ENCODE data around the gene ZG16B.

The ZG16B gene

DNA sequence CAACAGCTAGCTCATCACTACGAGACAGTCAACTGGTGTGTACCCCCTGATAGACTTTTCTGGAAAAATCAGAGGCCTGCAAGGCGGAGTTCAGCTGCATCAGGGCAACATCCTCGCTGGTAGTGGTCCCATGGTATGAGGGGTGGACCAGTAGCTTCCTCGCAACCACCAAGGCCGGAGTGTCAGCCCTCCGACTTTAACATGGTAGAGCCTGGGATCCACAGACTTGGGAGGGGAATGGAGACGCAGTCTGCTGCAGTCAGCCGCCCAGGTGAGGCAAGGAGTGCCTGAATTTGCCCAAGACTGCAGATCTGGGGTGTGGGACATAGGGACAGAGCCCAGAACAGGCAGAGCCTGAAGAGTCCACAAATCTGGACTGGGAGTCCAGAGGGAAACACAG, 13.4 kb downstream of the ZG16B start:
- DNase-seq (ENCODE audit: low read depth in 2 of 2) = no peak

DNA sequence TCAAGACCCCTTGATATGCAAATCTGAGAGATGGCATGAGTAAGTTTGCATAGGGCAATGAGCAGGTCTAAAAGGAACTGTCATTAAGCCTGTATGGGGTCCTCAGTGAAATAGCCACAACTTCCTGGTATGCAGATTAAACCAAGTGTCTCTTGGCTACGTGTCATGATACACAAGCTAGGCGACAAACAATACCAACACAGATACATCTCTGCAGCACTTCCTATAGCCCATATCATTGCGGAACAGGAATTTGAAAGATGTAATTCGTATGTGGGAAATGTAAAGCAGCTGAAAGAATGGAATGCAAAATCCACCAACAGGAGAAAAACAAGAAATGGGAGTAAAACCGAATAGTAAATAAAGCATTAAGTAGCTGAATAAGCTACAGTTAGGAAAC, 15.0 kb downstream of the ZG16B start:
- DNase-seq (ENCODE audit: low read depth in 2 of 2) = no peak

DNA sequence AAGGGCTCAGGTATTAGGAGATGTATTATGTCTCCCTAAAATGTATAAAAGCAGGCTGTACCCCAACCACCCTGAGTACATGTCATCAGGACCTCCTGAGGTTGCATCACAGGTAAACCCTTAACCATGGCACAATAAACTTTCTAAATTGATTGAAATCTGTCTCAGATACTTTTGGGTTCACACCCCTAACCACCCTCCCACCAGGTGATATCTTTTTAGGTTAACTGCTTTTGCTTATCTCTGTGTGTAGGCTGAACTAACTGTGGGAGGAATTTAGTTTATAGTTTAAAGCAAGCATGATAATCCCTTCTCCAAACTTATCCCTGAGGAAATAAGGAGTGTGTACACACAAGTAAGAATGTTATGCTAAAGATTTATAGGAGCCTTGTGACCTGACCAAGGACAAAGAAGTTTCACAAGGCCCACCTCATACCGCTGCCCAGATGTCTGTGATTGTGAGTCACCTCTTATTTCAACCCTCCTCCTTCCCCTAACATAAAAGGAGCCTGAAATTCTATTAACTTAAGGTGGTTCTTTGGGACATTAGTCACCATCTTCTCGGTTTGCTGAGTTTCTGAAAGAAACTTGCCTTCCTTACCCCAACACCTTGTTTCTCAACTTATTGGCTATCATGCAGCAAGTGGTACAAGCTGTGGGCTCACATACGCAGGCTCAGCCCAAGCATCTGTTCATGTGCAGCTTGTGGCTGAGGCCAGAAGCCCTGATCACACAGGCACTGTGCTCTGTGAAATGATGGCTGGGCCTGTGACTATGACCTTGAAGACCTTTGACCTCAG, 16.6 kb downstream of the ZG16B start:
- no peak for DNase-seq (ENCODE audit: low read depth in 2 of 2)

DNA sequence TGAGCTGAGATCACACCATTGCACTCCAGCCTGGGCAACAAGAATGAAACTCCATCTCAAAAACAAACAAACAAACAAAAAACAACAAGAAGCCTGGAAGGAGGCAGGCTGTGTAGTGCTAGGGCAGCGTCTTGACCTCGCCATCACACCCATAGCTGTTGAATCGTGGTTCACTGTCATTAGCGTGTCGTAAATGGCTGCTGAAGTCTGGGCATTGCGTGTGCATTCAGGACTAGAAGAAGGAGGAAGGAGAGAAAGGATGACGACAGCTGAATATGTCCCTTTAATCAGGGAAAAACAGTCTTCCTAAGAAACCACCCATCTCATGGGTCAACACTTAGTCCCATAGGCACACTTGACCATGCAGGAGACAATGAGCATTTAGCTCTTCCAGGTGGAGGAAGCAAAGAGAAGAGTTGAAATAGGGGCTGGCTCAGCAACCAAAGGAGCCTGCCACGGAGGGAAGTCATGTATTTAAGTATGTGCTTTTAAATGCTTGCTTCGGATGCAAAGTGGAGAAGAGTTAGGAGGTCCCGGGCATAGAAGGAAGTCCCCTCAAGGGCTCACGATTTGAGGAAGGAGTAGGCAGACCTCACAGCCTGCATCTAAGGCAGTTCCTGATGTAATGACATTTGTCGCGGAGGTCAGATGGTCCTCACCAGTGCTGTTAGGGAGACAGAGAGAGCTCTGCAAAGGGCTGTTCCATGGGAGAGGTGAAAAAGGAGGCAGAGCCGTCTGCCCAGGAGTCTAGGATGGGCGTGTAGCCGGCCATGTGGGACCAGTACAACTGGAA, 19.0 kb downstream of the ZG16B start:
- no peak for DNase-seq (ENCODE audit: low read depth in 2 of 2)

DNA sequence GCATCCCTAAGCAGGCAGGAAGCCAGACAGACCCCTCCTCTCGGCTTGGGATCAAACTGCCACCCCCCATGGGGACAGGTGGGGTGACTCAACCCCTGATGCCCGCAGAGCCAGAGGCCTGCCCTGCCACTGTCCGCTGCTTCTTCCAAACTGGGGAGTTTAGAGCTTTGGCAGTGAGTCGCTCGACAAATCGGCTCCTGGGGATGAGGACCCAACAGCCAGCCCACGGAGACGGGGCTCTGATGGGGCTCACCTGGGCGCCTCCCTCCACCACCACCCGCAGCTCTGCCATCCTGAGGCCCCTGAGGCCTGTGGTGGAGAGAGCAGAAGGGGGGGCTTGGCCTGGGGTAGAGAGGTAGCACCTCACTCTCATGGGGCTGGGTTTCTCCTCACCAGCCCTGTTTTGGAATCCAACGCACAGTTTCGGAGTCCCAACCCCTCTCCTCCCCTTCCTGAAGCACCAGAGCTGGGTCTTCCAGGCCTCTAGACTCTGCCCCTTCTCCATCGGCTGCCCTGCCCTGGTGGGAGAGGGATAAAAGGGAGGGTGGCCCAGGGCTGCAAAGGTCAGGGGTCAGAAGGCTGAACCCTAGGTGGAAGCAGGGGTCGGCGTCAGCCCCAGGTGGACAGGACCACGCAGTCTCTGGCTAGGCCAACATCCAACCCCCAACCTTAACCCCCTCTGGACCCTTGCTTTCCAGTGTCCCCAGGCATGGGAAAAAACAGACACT, 22.1 kb downstream of the ZG16B start:
- DNase-seq (ENCODE audit: low read depth in 2 of 2) = no peak

DNA sequence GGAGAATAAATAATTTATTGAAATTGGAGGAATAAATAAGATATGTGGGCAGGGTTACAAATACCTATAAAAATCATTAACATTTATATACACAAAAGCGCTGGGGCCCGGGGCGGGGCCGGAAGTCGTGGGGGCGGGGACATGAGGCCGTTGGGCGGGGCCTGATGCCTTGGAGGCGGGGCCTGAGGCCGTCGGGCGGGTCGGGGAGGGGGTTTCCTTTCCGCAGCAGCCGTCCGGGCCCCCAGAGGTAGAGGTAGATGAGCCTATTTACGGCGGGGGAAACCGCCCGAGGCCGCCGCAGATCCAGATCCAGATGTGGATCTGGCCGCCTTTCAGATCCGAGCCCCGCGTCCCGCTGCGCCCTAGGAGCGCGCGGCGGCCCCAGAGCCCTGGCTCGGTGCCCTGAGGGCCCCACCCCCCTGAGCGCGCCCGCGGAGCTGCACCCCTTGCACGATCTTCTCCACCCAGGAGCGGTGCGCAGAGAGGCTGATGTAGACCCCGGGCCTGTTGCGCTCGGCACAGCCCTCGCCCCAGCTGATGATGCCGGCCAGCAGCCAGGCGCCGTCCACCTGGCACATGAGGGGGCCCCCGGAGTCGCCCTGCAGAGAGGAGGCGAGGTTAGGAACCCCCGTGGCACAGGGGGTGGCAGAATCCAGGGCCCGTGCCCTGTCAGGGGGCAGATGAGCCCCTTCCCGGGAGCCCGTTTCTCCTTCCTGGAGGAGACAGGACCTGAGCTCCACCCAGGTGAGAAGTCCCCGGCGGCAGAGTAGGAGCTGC, 22.8 kb downstream of the ZG16B start:
- no peak for DNase-seq (ENCODE audit: low read depth in 2 of 2)

DNA sequence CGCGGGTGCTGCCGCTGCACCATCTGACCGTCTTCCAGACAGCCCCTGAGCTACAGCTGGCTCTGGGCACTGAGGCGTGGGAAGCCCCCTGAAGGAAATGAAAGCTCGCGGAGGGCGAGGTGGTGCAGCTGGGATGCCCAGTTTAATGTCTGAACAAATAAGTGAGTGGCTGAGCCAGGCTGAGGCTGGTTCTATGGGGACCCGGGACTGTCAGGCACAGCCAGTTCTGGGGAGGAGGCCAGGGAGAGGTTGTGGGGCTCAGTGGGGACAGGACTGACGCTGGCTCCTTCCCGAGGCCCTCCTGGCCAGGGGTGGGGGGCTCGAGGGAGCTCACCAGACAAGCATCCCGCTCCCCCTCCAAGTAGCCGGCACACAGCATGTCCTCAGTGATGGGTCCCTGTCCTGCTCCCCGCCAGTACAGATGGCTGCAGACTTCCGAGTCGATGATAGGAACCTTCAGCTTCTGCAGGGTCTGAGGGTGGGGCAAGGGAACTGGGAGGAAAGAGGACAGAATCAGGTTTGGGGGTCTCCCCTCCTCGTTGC, 23.5 kb downstream of the ZG16B start:
- DNase-seq (ENCODE audit: low read depth in 2 of 2) = no peak

DNA sequence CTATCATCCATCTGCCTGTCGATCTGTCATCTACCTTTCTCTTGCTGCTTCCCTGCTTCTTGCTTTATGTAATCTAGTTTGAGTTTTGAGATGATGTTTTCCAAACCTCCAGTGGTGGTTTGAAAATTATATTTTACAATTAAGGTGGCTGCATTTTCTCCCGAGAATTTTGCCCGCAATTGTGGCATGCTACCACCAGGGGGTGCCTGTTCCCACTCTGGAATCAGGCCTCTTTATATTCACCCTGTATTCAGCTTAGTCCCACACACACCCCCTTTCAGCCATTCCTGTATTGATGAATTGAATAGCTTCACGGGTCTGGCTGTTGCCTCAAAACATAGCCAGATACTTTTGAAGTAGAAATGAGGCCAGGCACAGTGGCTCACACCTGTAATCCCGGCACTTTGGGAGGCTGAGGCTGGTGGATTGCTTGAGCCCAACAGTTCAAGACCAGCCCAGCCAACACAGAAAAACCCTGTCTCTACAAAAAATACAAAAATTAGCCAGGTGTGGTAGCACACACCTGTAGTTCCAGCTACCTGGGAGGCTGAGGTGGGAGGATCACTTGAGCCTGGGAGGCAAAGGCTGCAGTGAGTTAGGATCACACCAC, 24.7 kb downstream of the ZG16B start:
- DNase-seq (ENCODE audit: low read depth in 2 of 2) = no peak

DNA sequence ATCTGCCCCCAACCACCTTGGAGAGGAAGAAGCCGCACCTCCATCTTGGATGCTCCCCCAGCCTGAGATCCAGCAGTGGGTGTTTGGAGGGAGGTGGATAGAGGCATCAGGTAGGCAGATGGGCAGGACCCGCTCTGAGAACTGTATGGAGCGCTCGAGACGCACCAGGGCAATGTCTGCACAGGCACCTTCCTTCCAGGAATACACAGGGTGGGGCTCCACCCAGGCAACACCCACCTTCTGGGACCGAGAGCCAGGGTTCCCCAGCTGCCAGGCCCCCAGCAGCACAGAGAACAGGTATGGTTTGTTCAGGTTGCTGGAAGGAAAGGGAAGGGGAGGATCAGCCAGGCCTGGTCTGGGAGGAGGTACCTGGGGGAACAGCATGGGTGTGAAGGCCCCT, 25.4 kb downstream of the ZG16B start:
- no peak for DNase-seq (ENCODE audit: low read depth in 2 of 2)

DNA sequence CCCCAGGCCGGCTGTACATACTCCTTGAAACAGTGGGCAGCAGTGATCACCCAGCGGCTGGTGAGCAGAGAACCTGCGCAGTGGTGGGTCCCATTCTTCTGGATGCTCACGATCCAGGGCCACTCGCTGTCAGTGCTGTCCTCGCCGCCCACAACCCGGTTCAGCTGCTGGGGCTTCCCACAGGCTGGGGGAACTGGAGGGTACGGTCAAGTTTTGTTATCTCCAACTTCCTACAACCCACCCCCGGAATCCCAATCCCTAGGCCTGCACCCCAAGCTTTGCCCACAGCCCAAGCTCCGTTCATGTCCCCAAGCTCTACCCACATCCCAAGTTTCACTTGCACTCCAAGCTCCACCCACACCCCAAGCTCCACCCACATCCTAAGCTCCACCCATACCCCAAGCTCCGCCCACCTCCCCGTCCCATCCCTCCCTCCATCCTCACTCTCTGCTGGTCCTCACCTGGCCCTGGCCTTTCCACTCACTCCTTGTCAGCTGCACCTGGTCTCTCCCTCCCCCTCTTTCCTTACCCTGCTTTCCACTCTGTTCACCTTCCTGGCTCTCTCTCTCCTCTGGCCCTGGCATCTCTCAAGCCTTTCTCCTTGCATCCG, 26.1 kb downstream of the ZG16B start:
- DNase-seq (ENCODE audit: low read depth in 2 of 2) = no peak

DNA sequence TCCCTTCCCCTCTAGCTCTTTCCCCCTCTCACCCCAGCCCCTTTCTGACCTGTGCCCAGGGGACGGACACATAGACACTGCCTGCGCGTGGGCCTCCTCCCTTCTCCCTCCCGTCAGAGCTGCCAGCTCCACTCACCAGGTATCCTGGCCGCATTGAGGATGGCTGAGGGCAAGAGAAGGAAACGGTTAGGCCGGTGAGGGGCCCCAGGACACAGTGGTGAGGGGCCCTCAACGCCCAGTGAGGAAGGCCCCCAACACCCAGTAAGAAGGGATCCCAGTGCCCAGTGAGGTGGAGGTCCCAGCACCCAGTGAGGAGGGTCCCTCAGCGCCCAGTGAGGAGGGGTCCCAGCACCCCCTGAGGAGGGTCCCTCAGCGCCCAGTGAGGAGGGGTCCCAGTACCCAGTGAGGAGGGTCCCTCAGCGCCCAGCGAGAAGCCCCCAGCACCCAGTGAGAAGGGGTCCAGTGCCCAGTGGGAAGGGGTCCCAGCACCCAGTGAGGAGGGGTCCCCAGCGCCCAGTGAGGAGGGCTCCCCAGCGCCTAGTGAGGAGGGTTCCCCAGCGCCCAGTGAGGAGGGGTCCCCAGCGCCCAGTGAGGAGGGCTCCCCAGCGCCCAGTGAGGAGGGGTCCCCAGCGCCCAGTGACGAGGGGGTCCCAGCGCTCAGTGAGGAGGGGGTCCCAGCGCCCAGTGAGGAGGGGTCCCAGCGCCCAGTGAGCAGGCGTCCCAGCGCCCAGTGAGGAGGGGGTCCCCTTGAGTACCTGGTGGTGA, 26.8 kb downstream of the ZG16B start:
- no peak for DNase-seq (ENCODE audit: low read depth in 2 of 2)

DNA sequence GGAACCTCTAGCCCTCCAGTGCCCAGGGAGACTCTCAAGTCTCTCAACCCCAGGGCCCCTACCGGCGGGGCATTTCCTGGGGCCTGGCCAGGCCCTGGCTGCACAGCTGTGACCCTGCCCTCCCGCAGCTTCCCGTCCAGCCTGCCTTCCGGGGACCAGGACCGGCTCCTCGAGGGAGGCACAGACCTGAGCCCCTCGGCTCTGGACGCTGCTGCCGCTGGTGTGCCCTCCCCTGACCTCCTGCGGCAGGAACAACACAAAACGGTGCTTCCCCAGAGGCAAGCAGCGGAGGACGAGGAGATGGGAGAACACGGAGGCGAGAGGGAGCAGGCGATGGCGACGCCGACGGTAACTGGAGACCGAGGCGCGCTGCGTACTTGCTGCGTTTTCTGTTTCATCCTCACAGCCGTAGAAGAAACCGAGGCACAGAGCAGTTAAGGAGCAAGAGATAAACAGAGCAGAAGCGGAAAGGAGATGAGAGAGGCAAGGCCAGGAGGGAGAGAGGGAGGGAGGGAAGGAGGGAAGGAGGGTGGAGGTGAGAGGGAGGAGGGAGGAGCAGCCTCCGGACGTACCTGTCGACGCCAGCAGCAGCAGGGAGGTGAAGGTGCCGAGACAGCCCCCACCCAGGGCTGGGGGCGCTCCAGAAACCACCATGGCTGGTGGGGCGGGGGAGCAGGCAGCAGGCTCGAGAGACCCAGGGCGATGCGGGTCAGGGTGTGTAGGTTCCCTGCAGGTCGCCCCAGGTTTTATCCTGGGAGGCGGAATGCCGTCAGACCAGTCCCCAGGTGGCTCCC, 27.5 kb downstream of the ZG16B start, which contains the start of gene PRSS22:
TSS of gene PRSS22 (minus strand) at position 720 of the 794 bp plus-strand sequence. CDS start at position 654, 66 bp downstream.
- DNase-seq (ENCODE audit: low read depth in 2 of 2) = no peak

DNA sequence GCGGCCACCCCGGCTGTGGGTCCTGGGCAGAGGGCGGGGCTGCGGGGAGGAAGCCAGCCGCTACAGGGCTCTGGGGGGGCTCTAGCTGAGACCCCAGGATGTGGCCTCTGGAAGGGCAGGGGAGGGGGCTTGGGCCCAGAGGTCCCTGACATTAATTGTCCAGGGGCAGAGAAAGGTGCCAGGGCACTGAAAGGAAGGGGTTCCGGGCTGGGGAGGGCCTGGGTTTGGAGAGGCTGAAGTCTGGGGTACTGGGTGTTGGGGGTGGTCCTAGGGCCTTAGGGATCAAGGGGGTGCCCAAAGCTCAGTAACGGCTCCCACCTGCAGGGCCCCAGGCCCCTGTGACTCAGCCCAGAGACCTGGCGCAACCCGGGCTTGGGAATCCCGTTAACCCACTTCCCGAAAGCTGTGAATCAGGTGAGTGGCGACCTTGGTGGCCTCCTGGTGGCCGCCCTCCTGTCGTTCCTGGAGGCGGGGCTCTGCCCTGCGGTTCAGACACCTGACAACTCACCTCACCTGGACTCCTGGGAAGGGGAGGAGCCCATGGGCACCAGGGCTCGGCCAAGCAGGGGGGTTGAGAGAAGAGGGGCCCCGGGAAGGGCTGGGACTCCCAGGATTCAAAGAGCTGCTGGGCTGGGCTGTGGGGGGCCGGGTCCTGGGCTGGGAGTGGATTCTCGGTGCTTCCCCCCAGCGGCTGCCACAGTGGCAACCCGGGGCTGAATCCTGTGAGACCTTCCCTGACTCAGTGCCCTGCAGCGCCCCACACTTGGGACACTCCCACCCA, 28.3 kb downstream of the ZG16B start:
- no peak for DNase-seq (ENCODE audit: low read depth in 2 of 2)

DNA sequence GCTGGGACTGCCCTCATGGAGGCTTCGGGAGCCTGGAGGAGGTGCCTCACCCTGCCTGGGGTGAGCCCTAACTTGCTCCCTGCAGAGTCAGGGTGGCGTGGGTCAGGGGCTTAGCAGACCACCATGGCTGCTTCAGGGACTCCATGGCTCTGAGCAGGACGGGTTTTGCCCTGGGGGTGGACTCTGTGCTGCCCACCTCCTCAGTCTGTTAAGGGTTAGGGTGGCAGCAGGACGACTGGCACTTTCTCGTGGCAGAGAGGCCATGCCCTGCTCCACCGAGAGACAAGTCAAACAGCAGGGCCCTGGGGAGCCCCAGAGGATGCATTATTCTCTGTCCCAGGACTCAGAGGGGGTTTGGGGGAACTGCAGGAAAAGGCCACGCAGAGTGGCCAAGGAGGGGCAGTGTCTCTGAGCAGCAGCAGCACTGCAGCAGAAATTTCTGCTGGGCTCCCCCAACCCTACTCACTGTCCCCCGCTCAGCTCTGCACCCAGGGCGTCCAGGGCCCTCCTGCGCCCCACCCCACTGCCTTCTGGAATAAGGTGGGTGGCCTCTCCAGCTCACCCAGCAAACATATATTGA, 29.7 kb downstream of the ZG16B start:
- no peak for DNase-seq (ENCODE audit: low read depth in 2 of 2)

DNA sequence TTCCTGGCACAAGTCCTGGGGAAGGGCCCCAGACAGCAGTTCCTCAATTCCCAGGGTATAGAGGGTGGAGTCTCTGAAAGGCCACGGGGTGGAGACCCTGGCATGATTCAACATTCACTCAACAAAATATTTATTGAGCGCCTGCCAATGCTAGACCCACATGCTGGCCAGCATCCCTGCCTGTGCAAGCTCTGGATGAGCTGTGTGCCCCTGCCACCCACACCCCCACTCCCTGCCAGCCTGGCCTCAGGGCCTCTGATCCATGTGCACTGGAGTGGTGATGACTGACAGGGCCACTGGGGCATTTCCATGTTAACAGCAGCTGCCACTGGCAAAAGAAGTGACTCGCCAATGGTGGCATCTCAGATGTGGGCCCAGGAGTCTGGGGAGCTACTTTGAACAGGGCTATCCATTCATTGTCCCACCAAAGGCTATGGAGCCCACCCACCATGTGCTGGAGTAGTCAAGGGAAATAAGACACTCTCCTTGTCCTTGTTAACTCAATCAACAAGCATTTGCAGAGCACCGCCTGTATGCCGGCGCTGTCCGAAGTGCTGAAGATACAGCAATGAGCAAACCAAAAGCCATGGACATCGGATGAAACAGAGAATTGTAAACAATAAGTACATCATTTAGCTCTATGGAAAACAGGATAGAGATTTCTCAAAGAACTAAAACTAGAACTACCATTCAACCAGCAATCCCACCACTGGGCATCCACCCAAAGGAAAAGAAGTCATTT, 30.9 kb downstream of the ZG16B start:
- no peak for DNase-seq (ENCODE audit: low read depth in 2 of 2)

DNA sequence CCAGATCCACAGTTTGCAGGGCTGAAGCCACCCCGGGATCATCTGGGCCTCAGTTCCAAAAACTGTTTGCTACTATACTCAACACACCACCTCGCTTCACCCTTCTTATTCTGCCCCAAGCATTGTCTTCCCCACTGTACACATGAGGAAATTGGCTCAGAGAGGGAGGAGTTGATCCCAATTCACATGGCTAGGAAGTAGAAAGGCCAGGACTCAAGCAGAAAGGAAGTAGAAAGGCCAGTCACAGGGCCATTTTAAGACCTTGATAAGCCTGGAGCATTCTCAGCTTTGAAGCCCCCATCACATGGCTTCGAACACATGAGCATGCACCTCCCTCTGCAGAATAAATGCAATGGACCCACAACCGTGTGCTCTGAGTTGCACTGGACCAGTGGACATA, 35.5 kb downstream of the ZG16B start:
- DNase-seq (ENCODE audit: low read depth in 2 of 2) = no peak

DNA sequence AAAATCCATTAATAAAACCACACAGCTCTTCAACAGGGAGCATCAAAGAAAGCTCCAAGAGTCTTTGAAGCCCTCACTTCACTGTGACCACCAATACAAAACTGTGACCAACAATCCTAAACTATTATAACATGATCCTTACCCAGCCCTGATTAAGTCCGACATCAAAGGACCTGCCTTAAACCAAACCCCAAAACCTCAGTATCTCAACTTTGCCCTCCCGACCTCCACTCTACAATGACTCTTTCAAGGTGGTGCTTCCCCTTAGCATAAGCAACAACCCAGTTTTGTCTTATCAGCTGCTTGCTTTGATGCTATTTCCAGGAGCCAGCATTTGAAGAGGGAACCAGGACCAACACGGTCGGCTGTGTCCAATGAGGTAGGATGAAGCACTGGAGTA, 36.3 kb downstream of the ZG16B start:
- DNase-seq (ENCODE audit: low read depth in 2 of 2) = no peak
